MM.1S (cell line): ENCODE measurements around the gene ATP5ME.

Experiments used
- CTCF ChIP-seq: fragments of 300-600 bp; sonication (generic); IDR thresholded peaks from 2 replicates; pipeline ENCODE4 v1.5.1; 2016; ENCODE audit warnings: antibody characterized with exemption, low read length, mixed read lengths
- EZH2 ChIP-seq: fragments of 300-600 bp; sonication (generic); optimal IDR thresholded peaks from 2 replicates; pipeline ENCODE3; 2017; ENCODE audit warnings: low read depth, mild to moderate bottlenecking, antibody characterized with exemption, low read length, mixed read lengths
- EZH2phosphoT487 ChIP-seq: fragments of 300-600 bp; sonication (generic); IDR thresholded peaks from 2 replicates; pipeline ENCODE4 v1.6.1; 2018; ENCODE audit warnings: antibody characterized with exemption, low read length

GRCh38 chr4:676871-677235, 2.8 kb upstream of the ATP5ME start:
- no peak for TF ChIP-seq CTCF
- no peak for TF ChIP-seq EZH2
- no peak for TF ChIP-seq EZH2phosphoT487
